K562 (cell line): ENCODE data around the gene POLR3A. TPM values are rescaled to one million over a fixed set of nuclear protein-coding genes. Genes with fewer than 3 reads are reported as not detected.

Experiments
- AFF4 ChIP-seq: sonication (generic); formaldehyde crosslinking; IDR thresholded peaks from 2 replicates; pipeline ENCODE4 v1.8.0; 2023; ENCODE audit warnings: mild to moderate bottlenecking, missing genetic modification reagents
- DPF2 ChIP-seq: fragments of 450-650 bp; IDR thresholded peaks from 2 replicates; pipeline ENCODE4 v1.6.1; 2016
- NFE2L1 ChIP-seq: fragments of 450-650 bp; IDR thresholded peaks from 2 replicates; pipeline ENCODE4 v1.6.1; 2016; ENCODE audit warnings: missing genetic modification characterization, low read depth, mild to moderate bottlenecking, missing compliant biosample characterization, moderate library complexity, borderline replicate concordance
- NFIX ChIP-seq: fragments of 250-450 bp; sonication (Bioruptor Pico); IDR thresholded peaks from 2 replicates; pipeline ENCODE4 v1.4.0; 2020; ENCODE audit warnings: low read depth, mild to moderate bottlenecking, moderate library complexity
- RBFOX2 ChIP-seq: fragments of 200-400 bp; formaldehyde crosslinking; IDR thresholded peaks from 2 replicates; pipeline ENCODE4 v1.6.1; 2017; ENCODE audit warnings: low read depth, mild to moderate bottlenecking, low read length, moderate library complexity
- SRSF3 ChIP-seq: fragments of 200-400 bp; formaldehyde crosslinking; IDR thresholded peaks from 2 replicates; pipeline ENCODE4 v1.6.1; 2016; ENCODE audit warnings: mild to moderate bottlenecking, low read length, moderate library complexity; ENCODE audit not compliant: insufficient read depth
- THRB ChIP-seq: fragments of 450-650 bp; formaldehyde crosslinking; conservative IDR thresholded peaks from 2 replicates; pipeline ENCODE4 v1.4.0; 2022; ENCODE audit warnings: mild to moderate bottlenecking, missing genetic modification characterization
- polyA plus RNA-seq, 8 experiments: library from polyadenylated mRNA; depleted of rRNA in 4 of 8; stranded (reverse) in 5 of 8; unstranded in 3 of 8; fragments of >200 nt; fragmentation: Nextera tagmentation in 2 of 8; fragmentation: Illumina TruSeq in 1 of 8; extraction: Ambion mirVana in 2 of 8; extraction: Trizol in 1 of 8; gene quantifications; 2 replicates each; pipeline versions ENCODE4 v1.2.1 to v1.2.3, GENCODE V29; 2011 to 2014; ENCODE audit warnings: inconsistent platforms in 1 of 8, missing spikeins in 1 of 8
- total RNA-seq, 7 experiments: library from RNA; depleted of rRNA in 6 of 7; stranded (reverse); fragments of >200 nt in 6 of 7; fragmentation: Illumina TruSeq in 2 of 7; extraction: Trizol in 2 of 7; gene quantifications; 2 replicates each; pipeline versions ENCODE4 v1.2.1 to v1.2.3, GENCODE V29; 2011 to 2021; ENCODE audit warnings: low replicate concordance in 1 of 7

POLR3A gene
- total and polyA plus RNA-seq, 9 of the 15 experiments (the other 6 are each of a cell fraction or from before 2014, with no cell fraction given) = 14.9 to 37.0 (median 26.7) TPM

- TF ChIP-seq THRB (no peak), AFF4 (no peak), NFIX (CRISPR knock-in tag) (no peak), SRSF3 (no peak), DPF2 (no peak), NFE2L1 (tag) (no peak), RBFOX2 (no peak)
These were observed 15.8 kb downstream of the POLR3A start (continued) for GRCh38 chr10:78013564-78013963.
